GM19025 (cell line): ENCODE measurements around the gene UBAC1.
"Not testable (repeated sequence)": the region's sequence is repeated elsewhere in the genome, so short reads cannot be mapped to it uniquely, and the experiment has no call there.

Source experiments
- ATAC-seq: cut with Tn5 transposase; IDR thresholded peaks from one replicate; pipeline ENCODE4 v1.9.1; 2021; ENCODE audit warnings: mild to moderate bottlenecking, low read depth, moderate library complexity; ENCODE audit not compliant: unreplicated experiment

UBAC1 gene

GRCh38 chr9:135925496-135926133 lies 35.6 kb downstream of the UBAC1 start:
- ATAC-seq: no peak

GRCh38 chr9:135924628-135925338 lies 36.4 kb downstream of the UBAC1 start:
- no peak for ATAC-seq

DNA sequence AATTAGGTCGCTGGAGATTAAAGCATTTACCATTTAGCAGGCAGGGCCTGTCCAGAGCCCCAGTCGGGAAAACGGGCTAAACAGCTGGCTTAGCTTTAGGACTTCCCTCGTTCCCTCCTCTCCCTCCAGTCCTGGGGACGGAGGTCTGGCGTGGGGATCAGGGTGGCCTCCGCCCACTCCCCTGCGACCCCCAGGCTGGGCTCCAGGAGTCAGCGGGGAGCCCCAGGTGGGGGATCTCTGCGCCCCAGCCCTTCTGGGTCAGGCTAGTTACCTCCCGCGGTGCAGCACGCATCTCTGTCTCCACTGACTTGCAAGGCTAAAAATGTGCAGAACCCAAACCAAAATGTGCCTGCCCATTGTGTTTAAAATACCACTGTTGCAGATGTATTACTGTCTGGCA lies 37.7 kb downstream of the UBAC1 start:
- ATAC-seq: no peak

GRCh38 chr9:135921749-135922310 lies 39.3 kb downstream of the UBAC1 start:
- ATAC-seq: no peak

- no peak for ATAC-seq
Measured at GRCh38 chr9:135920973-135921585, 40.1 kb downstream of the UBAC1 start.

DNA sequence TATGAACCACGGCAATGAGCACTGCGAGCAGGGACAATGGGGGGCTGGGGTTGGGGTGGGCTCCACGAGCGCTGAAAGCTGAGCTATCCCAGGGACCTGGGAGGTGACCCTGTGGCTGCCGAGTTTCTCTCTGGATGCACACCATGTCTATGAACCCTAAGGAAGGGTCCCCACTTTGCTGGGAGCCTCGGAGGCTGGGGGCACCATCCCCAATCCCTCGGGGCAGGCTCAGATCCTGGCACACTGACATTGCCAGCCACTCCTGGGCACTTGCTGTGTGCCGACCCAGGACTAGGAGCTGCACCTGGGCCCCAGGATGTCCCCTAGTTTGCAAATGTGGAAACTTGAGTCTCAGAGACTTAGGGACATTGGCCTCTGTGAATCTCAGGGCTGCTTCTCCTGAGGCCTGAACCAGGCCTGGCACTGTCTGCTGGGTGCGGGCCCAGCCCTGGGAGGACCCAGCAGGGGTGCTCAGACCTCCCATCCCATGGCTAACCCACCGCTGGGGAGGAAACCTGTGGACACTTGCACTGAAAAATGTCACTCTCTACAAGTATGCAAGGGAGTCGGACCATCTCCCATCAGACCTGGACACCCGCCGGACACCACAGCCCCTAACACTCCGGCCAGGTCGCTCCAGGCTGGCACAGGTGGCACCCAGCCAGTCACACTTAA lies 40.8 kb downstream of the UBAC1 start:
- no peak for ATAC-seq

- no peak for ATAC-seq
Measured at GRCh38 chr9:135919318-135919890, 41.8 kb downstream of the UBAC1 start.

DNA sequence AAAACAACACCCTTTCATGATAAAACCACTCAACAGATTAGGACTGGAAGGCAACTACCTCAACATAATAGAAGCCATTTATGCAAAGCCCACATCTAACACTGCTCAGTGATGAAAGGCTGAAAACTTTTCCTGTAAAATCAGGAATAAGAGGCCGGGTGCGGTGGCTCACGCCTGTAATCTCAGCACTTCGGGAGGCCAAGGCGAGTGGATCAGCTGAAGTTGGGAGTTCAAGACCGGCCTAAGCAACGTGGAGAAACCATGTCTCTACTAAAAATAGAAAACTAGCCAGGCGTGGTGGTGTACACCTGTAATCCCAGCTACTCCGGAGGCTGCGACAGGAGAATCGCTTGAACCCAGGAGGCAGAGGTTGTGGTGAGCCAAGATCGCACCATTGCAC lies 44.9 kb downstream of the UBAC1 start:
- not testable (repeated sequence) for ATAC-seq

DNA sequence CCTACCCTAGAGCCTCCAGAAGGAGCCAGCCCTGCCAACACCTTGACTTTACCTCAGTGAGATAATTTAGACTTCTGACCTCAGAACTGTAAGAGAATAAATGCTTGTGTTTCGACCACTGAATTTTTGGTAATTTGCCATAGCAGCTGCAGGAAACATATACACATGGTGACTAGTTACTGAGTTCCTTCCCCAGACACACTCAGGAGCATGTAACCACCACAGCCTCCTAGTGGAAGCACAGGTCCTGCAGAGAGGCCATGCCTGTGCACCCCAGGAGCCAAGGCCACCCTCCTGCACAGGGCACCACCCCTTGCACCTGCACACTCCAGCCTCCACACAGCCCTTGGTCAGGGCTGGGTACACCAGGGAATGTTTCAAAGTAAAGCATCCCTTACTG lies 46.3 kb downstream of the UBAC1 start:
- no peak for ATAC-seq

DNA sequence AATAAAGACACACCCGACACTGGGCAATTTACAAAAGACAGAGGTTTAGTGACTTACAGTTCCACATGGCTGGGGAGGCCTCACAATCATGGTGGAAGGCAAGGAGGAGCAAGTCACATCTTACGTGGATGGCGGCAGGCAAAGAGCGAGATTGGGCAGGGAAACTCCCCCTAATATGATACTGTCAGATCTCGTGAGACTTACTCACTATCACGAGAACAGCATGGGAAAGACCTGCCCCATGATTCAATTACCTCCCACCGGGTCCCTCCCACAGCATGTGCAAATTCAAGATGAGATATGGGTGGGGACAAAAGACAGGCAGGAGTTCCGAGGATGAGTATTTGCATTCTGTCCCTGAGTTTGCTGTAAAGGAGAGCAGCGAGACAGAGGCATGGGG lies 49.9 kb downstream of the UBAC1 start:
- not testable (repeated sequence) for ATAC-seq

- ATAC-seq: no peak
Measured at GRCh38 chr9:135910757-135911156, 50.4 kb downstream of the UBAC1 start.

- ATAC-seq: no peak
Measured at GRCh38 chr9:135910216-135910615, 51.0 kb downstream of the UBAC1 start.

DNA sequence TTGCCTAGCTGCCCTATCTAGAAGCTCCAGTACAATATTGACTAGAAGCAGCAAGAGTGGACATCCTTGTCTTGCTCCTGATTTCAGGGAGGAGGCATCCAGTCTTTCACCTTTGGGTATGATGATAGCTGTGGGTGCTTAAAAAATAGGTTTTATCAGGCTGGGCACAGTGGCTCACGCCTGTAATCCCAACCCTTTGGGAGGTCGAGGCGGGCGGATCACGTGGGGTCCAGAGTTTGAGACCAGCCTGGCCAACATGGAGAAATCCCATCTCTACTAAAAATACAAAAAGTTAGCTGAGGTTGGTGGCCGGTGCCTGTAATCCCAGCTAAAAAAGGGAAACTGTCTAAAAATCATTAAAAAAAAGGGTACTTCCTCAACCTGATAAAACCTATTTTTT lies 51.8 kb downstream of the UBAC1 start:
- no peak for ATAC-seq

GRCh38 chr9:135908754-135909204 lies 52.4 kb downstream of the UBAC1 start:
- ATAC-seq: no peak

DNA sequence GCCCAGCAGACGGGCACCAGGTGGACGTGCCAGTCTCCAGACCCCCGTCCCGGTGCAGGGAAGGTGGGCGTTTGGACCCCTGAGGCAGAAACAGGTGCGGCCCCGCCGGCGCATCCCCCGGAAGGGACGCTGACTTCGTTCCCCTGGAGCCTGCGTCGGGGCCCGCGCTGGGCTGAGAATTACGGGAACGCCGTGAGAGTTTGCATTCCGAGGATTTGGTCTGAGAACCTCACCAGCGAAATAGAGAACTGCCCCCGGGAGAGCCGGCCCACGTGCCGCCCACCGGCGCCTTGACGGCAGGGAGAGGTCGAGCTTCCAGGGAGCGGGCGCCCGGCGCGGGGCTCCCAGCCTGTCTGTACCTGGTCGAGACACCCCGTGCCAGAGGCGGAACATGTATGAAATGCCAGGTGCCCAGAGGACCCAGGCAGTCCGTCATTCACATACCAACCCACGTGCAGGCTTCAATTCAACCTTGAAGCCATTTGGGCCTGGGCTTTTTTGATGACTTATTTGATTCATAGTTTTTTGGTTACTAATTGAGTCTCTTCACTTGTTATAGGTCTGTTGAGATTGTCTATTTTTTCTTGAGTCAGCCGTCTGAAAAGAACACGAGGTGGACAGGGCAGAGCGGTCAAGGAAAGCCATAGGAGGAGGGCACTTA lies 53.0 kb downstream of the UBAC1 start:
- ATAC-seq: no peak

GRCh38 chr9:135907431-135908092 lies 53.6 kb downstream of the UBAC1 start, which contains the start of gene CAMSAP1:
TSS of gene CAMSAP1 (minus strand) at chr9:135907546. CDS start at chr9:135907159, 387 bp downstream.
- ATAC-seq: peak; percentile 74

- peak; percentile 32 for ATAC-seq
Measured at GRCh38 chr9:135907006-135907430, 54.2 kb downstream of the UBAC1 start.

- no peak for ATAC-seq
Measured at GRCh38 chr9:135906291-135907005, 54.7 kb downstream of the UBAC1 start.
